ENCODE measurements around the gene XPO1.
"Not testable (repeated sequence)": the region's sequence is repeated elsewhere in the genome, so short reads cannot be mapped to it uniquely, and the experiment has no call there.

XPO1 gene

DNA sequence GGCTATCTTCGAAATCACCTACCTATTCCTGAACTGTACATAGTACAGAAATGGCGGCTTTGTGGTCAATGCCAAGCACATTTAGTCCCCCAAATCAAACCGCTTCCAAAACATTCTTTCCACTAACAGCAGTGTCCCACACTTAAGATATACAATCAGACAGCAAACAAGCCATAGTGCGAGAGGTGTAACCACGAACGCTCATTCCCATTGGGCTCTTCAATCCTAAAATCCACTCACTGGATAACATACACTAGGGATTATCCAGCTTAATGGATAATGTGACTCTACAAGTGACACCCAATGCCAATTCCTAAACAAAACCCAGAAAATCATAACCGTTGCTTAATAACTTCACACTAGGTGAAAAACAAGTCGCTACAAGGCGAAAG is 2.0 kb downstream of the XPO1 start:
- DNase-seq (ENCODE audit: low read depth, low spot score) = no peak

DNA sequence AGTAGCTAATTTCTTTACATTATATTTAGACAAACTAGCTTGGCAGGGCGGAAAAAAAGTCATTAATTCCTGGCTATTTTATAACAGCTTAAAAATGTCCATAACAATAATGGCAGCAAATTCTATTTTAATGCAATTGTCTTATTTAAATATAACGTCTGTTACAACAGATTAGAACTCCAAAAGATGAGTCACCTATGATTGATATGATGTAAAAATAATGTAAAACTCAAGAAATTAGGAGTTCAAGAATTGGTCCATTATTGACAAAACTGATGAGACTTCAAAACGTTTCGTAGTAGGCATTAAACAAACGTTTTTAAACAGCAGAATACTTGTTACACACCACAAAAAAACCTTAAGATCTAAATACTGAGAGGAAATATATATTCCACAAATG is 2.7 kb downstream of the XPO1 start:
- DNase-seq (ENCODE audit: low read depth, low spot score) = no peak

DNA sequence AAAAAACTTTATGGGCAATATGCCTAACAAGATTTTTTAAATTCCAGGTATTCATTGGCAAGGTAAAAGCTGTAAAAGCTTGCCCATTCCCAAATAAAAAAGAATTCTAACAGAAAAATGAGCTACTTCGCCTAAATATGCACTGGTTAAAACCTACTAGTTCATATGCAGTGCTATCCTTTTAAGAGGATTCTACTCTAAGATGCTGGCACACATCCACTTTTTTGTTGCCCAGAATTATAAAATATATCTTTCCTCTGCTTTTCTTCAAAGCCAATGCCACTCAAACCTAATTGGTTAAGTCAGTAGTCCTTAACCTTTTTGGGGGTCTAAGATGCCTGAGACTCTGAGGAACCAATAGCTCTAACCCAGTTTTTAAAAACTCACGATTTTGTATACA is 3.2 kb downstream of the XPO1 start:
- DNase-seq (ENCODE audit: low read depth, low spot score) = no peak

DNA sequence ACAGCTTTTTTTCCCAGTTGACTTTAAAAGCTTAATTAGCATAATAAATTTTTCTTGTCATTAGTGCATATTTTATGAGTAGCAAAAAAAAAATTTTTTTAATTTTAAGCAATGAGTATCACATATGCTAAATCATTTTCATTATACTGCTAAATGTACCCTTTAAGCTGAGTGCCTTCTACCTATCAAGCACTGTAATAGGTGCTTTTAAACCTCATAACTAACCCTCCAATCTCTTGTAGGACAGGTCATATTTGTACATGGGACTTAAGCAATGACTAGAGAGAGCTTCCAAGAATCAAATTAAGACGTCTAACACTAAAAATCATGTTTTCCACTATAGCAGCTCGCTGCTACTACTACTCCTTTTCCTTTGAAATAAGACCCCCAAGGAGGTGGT is 7.4 kb downstream of the XPO1 start:
- DNase-seq (ENCODE audit: low read depth, low spot score) = no peak

DNA sequence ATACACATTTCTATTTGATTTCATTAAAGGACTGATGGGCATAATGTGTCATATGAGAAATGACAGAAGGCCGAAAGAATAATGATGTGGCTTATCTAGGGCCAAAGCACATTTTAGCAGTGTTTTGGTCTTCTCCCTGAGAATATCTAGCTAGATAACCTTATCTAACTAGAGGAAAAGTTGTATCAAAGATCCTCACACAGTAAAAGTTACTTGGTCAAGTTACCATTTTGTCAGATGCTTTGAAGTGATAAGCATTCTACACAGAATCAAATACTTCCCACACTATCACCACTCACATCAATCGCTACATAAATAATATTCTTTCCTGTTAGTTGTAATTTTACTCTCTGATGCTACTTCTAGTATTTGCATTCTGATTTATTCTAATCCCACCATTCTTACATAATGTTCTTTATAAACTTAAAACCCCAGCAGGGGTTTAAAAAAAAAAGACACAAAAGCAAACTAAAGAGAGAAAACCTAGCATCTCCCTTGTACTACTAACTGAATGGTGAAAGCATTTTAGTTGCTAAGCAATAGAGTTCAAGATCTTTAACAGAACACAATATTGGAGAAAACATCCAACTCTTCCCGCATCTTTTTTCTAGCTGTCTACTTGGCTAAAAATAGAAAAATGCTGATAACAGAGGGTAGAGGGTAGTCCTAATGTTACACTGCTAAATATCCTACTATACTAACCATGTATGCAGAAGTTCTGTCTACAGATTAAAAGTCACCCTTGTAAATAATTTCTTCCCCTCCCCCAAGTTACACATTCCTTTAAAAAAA is 8.0 kb downstream of the XPO1 start:
- DNase-seq (ENCODE audit: low read depth, low spot score) = no peak

DNA sequence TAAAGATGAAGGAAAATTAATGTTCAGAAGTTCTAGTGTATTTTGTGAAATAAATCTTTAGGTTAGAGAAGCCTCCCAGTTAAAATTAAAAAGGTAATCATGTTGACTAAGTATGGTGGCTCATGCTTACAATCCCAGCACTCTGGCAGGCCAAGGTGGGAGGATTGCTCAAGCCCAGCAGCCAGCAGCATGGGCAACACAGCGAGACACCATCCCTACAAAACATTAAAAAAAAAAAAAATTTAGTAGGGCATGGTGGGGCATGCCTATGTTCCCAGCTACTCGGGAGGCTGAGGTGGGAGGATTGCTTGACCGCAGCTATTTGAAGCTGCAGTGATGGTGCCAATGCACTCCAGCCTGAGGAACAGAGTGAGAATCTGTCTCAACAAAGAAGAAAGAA is 17.9 kb downstream of the XPO1 start:
- no peak for DNase-seq (ENCODE audit: low read depth, low spot score)

DNA sequence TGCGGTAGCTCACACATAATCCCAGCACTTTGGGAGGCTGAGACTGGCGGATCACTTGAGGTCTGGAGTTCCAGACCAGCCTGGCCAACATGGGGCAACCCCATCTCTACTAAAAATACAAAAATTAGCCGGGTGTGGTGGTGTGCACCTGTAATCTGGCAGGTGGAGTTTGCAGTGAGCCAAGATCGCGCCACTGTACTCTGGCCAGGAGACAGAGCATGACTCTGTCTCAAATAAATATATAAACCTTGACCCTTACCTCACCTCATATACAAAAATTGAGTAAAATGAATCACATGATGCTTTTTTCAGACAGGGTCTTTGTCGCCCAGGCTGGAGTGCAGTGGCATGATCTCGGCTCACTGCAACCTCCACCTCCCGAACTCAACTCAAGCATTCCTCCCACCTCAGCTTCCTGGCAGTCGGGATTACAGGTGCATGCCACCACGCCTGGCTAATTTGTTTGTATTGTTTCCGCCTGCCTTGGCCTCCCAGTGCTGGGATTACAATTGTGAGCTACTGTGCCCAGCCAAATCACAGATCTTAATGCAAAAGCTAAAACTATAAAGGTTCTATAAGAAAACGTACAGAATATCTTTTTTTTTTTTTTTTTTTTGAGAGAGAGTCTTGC is 25.3 kb downstream of the XPO1 start:
- DNase-seq (ENCODE audit: low read depth, low spot score) = no peak

DNA sequence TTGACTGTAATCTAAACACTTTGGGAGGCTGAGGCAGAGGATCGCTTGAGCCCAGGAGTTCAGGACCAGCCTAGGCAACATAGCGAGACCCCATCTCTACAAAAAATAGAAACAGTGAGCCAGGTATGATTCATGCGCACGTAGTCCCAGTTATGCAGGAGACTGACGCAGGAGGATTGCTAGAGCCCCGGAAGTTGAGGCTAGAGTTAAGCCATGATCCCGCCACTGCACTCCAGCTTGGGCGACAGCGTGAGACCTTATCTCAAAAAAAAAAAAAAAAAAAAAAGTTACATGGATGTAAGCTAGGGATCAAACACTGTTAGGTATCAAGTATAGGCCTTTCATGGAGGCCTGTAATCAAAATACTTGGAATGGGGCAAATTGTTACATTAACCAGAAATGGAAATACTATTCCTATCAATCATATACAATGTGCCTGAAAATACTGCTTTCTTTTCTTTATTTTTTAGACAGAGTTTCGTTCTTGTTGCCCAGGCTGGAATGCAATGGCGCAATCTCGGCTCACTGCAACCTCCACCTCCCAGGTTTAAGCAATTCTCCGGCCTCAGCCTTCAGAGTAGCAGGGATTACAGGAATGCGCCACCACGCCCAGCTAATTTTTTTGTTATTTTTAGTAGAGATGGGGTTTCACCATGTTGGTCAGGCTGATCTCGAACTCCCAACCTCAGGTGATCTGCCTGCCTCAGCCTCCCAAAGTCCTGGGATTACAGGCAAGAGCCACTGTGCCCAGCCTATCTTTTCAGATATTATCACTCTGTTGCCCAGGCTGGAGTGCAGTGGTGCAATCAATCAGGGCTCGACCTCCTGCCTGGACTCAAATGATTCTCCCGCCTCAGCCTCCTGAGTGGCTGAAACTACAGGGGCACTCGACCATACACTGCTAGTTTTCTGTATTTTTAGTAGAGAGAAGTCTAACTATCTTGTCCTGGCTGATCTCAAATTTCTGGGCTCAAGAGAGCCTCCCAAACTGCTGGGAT is 27.2 kb downstream of the XPO1 start:
- DNase-seq (ENCODE audit: low read depth, low spot score) = no peak

DNA sequence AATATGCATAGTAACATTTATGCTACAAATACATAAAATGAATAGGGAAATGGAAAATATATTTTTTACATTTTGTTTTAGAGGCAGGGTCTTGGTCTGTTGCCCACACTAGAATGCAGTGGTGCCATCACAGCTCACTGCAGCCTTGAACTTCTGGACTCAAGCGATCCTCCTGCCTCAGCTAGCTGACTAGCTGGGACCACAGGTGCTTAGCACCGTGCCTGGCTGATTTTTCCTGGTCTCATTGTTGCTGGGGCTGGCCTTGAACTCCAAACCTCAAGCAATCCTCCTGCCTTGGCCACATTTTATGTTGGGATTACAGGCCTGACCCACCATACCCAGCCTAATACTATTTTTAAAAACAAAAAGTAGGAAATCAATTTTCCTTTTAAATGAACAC is 33.2 kb downstream of the XPO1 start:
- no peak for DNase-seq (ENCODE audit: low read depth, low spot score)

DNA sequence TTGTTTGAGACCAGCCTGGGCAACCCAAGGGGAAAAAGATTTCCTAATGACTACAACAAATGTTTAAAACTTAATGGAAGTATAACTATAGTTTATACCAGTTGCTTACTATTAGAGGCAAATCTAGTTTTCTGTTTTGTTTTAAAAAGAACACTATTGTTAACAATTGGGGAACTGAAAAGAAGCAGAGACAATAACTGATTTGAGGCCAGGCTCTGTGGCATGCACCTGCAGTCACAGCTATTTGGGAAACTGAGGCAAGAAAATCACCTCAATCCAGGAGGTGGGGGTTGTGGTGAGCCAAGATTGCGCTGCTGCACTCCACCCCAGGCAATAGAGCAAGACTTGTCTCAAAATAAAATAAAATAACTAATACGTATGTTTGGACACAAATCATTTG is 39.1 kb downstream of the XPO1 start:
- DNase-seq (ENCODE audit: low read depth, low spot score) = no peak

DNA sequence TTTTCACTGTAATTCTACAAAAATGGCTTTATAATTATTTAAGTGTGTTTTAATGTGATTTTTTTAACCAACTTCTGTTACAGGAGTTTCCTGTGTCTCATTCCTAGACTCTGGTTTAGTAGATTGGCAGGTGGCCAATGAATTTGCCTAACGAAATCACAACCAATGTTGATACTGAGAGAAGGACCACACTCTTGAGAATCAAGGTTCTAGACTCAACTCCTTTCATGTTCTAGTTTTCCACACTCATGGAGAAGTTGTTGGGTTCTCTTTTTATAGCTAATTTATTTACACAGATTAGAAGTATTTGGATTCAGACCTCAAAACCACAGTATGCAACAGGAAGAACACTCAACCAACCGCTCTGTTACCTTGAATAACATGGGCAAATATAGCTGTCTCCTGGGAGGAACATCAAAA is 44.6 kb downstream of the XPO1 start:
- no peak for DNase-seq (ENCODE audit: low read depth, low spot score)

DNA sequence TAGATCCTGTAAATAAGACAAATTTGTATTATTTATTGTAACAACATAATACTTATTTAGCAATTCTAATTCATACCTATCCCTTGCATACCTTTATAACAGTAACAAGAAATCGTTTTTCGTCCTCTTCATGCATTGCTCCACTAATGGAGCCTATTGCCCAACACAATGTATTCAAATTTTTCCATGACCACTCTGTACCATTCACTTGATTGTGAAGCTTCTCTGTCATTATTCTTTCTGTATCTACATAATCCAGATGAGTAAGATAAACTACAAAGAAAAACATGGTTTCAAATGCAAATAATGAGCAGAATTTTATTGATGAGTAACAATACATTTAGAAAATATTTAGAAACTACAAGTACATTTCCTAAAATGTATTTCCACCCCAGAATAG is 45.7 kb downstream of the XPO1 start:
- DNase-seq (ENCODE audit: low read depth, low spot score) = no peak

DNA sequence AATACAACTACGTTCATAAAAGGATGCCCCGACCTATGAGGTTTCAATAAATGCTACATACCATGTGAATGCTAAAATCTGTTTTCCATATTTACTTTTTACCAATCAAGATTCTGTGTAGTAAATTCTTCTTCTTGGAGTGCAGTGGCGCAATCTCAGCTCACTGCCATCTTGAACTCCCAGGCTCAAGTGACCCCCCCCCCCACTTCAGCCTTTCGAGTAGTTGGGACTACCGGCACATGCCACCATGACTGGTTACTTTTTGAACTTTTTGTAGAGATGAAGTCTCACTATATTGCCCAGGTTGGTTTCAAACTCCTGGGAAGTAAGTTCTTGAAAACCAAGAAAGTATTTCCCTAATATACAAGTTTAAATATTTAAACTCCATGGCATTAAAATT is 52.9 kb downstream of the XPO1 start:
- no peak for DNase-seq (ENCODE audit: low read depth, low spot score)

DNA sequence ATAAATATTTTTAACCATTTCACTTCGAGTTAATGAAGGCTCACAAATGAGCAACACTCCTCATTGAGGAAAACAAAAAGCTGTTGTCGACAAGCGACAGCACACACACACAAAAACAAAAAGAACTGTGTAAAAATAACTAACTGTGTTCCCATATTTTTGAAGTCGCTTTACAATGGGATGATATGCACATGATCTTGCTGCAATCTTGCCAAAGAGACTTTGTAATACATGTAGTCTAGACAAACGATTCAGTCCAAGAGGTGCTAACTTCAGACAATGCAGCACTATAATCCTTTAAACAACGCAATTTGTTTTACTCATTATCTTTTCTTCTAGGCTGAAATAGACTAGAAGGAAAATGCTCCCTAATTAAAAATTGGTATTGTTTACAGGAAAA is 60.1 kb downstream of the XPO1 start:
- no peak for DNase-seq (ENCODE audit: low read depth, low spot score)

DNA sequence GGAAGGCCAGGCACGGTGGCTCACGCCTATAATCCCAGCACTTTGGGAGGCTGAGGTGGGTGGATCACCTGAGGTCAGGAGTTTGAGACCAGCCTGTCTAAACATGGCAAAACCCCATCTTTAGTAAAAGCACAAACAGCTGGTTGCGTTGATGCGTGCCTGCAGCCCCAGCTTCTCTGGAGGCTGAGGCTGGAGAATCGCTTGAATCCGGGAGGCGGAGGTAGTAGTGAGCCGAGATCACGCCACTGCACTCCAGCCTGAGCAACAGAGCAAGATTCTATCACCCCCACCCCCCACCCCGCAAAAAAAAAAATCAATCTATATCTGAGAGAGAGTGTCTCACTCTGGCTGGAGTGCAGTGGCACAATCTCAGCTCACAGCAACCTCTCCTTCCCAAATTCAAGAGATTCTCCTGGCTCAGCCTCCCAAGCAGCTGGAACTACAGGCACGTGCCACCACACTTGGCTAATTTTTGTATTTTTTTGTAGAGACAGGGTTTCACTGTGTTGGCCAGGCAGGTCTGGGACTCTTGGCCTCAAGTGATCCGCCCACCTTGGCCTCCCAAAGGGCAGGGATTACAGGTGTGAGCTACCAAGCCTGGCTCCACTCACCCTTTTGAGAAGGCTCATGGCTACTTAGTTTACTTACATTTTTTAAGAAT is 61.1 kb downstream of the XPO1 start:
- DNase-seq (ENCODE audit: low read depth, low spot score) = not testable (repeated sequence)

DNA sequence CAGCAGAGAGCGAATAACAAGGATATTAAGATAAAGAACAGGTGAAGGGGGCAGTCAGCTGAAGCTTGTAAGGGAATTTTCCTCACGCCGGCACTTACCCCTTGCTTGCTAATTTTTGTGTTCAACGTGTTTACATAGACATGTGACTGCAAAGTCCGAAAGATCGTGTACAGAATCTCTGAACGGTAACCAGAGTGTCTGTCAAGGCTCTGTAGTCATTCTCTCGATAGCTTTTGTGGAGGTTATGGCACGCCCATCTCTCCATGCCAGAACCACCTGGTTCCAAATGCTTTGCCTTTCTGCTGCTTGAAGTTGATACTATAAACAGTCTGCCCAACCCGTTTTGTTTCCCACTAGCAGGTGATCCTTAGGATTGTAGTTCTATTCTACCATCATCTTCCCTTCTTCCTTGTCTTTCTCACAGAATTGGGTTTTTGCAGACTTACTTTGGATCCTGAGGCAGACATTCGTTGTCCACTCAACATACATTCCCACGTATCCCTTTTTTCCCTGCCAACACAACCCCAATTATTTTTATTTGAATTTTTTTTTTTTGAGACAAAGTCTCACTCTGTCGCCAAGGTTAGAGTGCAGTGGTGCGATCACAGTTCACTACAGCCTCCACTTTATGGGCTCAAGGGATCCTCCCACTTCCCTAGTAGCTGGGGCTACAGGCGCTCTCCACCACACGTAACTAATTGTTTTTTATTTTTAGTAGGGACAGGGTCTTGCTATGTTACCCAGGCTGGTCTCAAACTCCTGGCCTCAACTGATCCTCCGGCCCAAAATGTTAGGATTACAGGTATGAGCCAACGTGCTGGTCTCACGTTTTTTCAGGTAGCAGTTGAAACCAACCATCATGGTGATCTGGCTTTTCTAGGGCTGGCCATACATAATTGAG is 66.0 kb downstream of the XPO1 start:
- no peak for DNase-seq (ENCODE audit: low read depth, low spot score)

DNA sequence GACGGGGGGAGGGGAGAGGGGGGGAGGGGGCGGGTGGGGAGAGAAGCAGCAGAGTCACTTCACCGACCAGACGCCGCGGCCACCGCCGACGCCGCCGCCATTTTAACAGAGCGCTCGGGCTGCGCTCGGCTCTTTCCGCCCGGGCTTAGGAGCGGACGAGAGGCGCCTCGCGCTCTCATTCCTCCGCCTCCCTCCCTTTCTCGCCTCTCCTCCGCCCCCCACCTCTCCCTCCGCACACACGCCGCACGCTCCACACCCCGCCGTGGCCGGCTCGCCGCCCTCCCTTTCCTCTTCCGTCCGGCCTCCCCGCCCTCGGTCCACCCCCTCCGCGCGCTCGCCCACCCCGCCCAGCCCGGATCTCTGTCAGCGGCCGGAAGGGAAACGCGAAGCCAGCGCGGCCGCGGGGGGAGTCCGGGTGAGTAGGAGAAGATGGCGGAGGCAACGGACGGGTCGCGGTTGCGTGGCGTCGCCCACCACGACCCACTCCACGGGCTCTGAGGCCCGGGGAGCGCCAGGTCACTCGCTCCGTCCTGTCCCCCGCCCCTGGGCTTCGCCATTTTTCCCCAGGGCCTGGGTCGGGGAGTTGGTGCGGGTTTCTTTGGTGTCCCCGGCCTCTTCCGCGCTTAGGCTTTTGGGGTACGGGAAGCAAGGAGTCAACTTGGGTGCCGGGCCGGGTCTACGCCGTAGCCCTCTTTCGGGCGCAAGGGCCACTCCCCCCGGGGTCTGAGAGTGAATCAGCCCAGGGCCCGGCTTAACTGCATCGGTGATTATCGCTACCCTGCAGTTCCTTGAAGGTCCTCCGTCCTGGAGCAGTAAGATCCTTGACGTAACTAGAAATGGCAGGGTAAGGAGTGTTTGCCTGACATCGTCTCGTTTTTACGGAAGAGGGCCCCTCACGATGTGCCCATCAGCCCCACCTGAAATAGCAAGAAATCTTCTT is 66.9 kb downstream of the XPO1 start, which contains the start of gene USP34:
USP34 (minus strand) TSS at position 123 of the 940 bp plus-strand sequence. CDS start 395 bp downstream, outside the sequence.
- peak; percentile 83 for DNase-seq (ENCODE audit: low read depth, low spot score)

DNA sequence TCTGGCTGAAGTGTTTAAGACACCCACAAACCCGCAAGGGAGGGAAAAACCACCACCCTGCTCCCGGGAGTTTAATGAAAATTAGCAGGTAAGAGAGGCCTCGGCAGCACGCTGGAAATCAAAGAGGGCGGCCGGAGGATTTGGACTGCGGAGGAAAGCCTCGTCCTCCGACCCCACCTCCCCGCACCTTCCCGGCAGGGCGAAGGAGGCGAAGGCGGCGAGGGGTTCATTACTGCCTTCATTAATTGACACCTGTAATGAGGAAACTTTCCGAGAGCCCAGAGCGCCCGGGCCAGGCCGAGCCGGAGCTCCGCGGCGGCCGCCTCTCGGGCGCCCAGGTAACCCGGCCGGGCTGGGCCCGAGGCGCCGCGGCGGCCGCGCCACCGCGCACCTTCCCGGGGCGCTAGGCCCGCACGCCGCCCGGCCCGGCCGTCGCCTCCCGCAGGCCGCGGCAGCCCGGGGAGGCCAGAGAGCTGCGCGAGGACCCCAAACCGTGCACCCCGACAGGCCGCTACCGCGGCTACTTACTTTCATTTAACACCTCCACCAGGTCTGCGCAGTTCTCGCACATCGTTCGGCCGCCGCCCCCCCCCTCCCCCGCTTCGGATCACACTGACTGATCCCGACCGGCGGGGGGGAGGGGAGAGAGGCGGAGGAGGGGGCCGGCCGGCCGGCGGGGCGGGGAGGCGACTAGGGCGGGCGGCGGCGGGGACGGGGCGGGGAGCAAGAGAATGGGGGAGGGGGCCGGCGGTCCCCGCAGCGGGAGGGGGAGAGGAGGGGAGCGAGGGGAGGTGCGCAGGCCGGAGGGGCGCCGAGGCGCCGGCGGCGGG is 67.8 kb downstream of the XPO1 start:
- DNase-seq (ENCODE audit: low read depth, low spot score) = peak; percentile 60

All from activated naive CD8-positive, alpha-beta T cell treated with anti-CD3 and anti-CD28 coated beads, Interleukin-2, amount 50 U/mL, for 16 hours (primary cell).